Stimulated activated CD8-positive, alpha-beta memory T cell treated with anti-CD3 and anti-CD28 coated beads, Interleukin-7, amount 100 ng/mL, for 48 hours (primary cell): ENCODE data around the gene STARD5.

ENCODE experiments used
- DNase-seq, 2 donors: peaks; one replicate each; pipeline ENCODE4 v3.0.0-alpha.2; 2020; ENCODE audit warnings: low read depth in 1 of 2; ENCODE audit errors: extremely low read depth in 1 of 2

Gene STARD5

DNA sequence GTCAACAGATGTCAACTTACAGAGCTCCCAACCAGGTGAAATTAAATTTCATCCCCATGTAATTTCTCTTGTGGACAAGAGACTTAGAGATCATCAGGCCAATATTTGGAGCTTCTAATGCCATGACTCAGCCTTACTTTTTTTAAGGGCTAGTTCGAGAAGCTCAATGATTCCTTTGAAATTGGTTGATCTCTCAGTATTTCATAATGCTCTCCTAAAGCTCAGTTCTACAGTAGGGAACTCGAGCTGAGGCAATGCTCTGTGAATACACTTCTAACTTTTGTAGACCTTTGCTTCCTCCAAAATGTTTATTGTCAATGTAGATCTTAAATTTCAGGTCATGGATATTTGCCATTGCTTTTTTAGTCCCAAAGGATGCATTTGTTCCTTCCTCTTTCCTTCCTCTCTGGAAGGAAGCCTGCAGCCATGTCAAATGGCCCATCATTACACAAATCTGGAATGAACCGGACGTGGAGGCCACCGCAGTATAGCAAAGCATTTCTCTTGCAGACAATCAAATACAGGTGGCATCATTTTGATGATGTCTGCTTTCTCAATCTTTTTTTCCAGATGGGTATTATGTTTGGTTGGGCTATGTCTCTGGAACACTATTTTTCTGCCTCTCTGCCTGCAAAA, 28.3 kb downstream of the STARD5 start:
- DNase-seq = no peak

DNA sequence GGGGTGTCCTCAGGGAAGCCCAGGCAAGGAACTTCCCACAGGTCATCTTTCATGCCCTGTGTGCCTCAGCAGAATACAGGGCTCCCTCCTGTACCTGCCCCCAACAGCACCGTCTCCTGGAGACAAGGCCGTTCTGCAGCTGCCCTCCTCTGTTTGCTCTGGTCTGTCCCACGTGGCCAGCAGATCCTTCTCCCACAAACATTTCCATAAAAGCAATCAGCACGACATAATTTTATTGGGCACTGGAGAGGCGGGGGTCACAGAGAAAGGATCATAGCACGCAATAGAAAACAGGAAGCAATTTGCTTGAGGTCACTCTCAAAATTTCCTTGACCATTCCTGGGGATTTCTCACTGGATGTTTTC, 29.4 kb downstream of the STARD5 start:
- no peak for DNase-seq

DNA sequence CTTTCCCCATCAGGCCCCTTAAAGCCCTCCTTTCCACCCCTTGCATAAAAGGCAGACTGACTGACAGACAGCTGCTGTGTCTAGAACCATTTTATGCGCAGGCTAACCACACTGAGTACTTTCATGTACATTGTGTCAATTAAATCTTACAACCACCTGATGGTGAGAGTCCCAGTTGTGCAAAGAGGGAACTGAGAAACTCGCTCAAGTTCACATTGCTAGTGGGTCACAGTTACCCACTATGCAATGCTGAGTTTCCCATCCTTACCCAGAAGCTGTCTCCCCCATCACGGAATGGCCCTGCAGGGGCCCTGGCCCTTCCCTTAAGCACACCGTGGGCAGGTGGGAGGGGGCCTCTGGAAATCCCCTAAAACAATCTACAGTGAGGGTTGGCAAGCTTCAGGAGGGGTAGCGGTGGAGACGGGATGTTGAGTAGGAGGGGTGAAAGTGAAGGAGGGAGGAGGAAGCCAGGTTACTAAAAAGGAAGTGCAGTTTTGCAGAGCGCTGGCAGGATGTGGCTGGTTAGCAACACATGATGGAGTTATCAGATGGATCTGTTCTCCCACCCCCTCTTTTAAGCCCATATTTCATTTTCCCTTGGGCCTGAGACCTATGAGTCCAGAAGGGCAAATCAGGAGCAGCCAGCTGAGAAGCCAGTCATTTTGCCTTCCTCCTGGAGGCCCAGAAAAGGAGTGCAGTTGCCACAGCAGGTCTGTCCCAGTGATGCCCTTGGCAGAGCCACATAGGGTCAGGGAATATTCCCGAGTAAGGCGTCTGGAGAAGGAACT, 30.0 kb downstream of the STARD5 start:
- DNase-seq = peak; percentile 63 to 74

DNA sequence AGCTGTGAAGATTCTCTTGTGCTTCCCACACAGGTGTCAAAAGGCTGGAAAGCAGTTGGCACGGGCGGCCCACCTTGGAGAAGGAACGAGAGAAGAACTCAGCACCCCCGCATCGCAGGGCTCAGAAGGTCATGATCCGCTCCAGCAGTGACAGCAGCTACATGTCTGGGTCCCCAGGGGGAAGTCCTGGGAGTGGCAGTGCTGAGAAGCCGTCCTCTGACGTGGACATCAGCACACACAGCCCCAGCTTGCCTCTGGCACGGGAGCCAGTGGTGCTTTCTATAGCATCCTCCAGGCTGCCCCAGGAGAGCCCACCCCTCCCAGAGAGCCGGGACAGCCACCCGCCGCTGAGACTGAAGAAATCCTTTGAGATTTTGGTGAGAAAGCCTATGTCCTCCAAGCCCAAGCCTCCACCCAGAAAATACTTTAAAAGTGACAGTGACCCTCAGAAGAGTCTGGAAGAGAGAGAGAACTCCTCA, 31.4 kb downstream of the STARD5 start:
- DNase-seq = no peak

DNA sequence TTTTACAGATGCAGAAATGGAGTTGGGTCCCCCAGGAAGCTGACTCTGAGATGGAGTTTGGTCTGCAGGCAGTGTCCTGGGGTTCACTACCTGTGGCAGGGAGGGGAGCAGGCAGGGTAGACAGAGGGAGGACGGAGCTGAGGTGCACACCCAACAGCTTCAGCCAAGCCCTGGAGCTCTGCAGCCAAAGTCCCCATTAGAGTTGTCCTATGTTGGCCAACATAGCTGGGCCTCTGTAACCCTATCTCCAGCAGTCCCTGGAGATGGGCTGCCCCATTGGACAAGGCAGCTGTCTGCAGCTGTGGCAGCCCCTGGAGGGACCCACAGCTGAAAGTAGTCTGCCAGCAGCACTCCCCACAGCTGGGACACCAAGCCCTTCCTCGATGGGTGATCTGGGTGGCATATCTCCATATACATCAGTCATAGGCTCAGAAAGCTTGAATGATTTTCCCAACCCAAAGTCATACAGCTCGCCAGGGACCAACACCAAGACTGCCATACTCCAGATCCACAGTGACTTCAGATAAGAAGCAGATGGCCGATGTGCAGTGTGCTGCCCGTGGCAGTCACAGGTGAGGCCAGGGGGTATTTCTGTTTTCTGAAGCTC, 31.9 kb downstream of the STARD5 start:
- DNase-seq = no peak

DNA sequence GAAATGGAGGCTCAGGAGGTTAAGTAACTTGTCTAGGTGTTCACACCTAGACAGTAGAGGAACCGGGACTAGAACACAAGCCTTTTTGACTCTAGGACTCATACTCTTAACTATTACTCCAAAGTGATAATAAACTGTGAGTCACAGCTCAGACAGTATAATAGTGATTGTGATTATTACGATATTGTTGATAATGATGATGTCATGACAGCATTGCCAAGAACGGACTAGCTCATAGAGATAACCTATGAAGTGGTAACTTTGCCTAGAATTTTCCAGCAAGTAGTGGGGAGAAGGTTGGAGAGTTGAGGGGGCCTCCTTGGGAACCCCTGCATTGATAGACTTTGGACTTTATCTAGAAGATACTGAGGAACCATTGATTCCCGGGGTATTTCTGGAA, 34.0 kb downstream of the STARD5 start:
- DNase-seq = no peak

DNA sequence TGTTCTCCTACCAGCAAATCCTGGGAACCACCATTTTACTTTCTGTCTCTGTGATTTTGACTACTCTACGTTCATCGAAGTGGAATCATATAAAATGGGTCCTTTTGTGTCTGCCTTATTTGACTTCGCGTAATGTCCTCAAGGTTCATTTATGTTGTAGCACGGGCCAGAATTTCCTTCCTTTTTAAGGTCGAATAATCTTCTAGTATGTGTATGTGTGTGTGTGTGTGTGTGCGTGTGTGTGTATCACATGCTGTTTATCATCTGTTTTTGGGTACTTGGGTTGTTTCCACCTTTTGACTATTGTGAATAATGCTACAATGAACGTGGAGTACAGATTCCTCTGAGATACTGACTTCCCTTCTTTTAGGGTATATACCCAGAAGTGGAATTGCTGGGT, 35.3 kb downstream of the STARD5 start:
- no peak for DNase-seq

DNA sequence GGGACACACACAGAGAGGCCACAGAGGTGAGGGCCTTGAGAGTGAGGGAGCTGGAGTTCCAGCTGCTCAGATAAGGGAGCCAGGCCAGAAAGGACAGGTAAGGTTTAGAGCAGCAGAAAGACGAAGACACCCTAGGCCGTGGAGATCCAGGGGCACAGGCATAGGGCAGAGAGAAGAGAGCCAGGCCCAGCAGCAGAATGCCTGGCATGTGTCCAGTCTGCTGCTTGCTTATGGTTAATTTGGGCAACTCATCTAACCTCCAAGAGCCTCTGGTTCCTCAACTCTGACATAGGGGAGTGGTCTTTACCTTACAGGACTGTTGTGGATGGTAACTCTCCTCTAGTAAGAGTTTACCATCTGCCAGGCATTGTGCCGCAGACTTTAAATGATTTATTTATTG, 35.9 kb downstream of the STARD5 start:
- no peak for DNase-seq

DNA sequence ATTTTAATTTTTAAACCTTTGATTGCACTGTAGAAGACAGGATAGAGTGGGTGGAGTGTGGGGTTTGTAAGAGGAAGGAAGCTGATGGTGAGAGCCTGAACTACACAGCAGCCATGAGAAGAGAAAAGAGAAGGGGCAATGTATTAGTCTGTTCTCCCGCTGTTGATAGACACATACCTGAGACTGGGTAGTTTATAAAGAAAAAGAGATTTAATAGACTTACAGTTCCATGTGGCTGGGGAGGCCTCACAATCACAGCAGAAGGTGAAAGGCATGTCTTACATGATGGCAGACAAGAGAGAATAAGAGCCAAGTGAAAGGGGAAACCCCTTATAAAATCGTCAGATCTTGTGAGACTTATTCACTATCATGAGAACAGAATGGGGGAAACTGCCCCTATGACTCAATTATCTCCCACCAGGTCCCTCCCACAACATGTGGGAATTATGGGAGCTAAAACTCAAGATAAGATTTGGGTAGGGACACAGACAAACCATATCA, 37.3 kb downstream of the STARD5 start:
- DNase-seq = no peak

DNA sequence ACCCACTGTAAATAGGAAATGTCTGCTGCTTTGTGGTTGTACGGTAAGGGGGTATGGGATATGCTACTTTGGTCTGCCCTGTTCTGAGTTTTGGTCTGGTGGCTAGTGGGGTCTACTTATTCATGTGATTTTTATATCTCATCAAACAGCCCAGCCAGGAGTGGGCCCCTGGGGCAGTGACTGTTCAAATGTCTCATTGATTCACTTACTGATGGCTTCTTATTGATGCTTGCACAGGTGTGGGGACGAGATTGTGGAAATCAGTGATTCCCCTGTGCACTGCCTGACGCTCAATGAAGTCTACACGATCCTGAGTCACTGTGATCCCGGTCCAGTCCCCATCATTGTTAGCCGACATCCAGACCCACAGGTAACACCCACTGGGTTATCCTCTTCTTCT, 38.5 kb downstream of the STARD5 start:
- DNase-seq = no peak

DNA sequence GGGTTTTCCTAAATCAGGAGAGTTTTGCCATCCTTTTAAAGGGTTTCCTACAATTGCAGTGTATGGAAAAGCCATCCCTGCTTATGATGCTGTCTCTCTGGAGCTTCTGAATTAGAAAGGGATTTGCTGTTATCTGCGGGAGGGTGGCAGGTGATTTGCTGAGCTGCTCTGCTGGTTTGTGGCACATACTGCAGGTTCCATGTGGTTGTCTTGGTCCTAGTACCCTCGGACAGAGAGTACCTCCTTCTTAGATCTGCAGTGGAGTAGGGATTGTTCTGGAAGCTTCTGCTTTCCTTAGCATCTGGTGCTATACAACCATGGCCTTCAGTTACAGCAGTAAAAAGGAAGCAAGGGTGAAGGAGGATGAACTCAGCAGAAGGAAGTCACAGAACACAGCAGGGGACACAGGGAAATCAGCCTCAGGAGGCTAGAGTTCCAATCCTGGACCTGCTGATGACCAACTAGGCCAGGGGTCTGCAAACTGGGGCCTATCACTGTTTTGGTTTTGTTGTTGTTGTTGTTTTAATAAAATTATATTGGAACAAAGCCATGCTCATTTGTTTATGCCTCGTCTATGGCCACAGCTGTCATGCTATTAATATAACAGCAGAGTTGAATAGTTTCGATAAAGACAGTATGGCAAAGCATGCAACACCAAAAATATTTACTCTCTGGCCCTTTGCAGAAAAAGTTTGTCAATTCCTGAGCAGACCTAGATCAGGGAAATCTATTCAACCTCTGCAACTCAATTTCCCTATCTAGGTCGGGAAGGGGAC, 39.5 kb downstream of the STARD5 start:
- no peak for DNase-seq

DNA sequence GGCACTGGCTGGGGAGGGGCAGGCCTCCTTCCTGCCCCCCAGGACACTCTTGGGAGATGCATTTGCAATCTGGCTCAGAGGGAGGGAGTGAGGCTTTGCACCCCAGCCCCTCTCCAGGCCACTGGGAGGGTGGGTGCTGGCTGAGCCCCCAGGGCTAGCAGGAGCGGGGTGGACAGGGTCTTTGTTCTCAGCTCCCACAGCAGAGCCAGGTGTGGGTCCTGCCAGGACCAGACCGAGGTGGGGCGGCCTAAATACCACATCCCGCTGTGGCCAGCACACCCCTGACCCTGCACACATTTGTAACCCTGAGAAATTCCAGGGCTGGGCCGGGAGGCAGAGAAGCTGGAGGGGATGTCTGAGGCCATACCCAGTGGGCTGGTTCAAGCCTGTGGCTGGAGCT, 41.0 kb downstream of the STARD5 start:
- DNase-seq = no peak

DNA sequence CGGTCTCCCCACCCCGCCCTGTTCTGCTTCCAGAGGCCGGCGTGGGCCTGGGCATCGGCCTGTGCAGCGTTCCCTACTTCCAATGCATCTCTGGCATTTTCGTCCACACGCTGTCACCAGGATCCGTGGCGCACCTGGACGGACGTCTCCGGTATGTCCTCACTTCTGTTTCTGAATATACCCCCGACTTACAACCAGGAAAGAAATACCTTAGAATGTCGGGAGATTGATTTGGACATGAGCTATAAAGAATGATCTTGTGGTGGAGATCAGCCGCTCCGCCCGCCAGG, 41.4 kb downstream of the STARD5 start:
- no peak for DNase-seq

DNA sequence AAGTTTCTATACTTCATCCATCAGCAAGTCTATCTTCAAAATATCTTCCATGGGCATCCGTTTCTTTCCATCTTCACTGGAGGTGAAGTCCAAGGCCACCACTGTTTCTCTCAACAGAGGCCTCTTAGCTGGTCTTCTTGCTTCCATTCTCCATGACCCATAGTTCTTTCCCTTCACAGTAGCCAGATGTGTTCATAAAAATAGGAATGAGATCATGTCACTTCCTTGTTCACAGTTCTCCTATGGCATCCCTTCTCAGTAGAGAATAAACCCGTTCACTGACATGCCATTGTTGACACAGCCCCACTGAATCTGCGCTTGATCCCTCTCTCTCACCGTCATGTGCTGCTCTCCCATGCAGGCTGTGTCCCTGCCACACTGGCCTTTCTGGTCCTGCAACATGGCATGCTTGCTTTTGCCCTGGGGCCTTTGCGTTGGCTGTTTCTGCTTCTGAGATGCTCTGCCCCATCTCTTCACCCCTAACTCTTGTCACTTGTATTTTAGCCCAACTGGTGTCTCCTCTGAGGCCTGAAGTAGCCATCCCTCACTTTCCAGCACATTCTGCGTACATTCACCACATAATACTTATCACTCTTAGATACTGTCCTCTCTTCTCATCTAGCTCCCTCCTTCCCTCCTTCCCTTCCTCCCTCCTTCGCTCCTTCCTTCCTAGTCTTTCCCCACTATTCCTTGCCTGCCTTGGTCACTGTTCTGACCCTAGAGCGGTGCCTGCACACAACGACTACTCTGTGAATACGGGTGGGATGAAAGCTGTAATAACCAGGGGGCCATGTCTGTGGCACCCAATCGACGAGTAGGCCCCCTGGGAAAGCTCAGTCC, 42.0 kb downstream of the STARD5 start:
- no peak for DNase-seq

DNA sequence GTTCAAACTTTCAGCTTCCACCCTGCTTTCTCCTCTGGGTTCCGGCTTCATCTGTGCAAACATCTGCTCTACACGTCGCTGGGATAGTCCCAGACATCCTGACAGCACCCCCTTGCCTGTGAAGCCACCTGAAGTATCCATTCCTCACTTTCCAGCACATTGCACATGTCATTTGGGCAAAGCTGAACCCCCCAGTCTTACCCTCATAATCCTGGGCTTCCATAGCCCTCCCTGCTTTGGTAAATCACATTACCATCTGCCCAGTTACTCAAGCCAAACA, 42.5 kb downstream of the STARD5 start:
- DNase-seq = no peak

DNA sequence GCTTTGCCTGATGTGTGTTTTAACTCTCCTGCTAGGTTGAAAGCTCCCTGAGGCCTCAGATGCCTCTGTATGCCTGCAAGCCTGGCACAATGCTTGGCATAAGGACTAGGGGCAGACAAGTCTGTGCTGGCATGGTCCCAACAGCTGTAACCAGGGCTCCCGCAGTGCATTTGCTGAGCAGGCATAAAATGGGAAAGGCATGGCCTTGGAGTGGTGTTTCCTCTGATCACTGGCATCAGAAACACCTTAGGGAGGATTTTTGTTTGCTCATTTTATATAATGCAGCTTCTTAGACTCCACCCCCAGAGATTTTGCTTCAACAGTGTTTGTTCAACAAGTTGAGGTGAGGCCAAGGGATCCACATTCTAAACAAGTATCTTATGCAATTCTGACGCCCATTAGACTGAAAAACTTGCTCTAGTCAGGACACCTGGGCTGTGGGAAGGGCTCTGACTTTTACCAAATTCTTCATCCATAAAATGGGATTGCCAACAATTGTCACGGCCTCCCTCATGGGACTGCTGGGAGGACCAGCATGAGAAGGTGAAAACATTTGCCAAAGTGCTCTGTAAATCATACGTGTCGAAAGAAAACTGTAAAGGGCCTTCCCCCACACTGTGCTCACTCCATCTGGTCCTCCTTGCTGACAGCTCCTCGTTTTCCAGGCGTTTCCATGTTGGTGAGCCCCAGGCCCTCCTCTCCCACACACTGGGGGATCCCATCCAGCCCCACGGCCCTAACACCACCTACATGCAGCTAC, 43.1 kb downstream of the STARD5 start:
- no peak for DNase-seq

DNA sequence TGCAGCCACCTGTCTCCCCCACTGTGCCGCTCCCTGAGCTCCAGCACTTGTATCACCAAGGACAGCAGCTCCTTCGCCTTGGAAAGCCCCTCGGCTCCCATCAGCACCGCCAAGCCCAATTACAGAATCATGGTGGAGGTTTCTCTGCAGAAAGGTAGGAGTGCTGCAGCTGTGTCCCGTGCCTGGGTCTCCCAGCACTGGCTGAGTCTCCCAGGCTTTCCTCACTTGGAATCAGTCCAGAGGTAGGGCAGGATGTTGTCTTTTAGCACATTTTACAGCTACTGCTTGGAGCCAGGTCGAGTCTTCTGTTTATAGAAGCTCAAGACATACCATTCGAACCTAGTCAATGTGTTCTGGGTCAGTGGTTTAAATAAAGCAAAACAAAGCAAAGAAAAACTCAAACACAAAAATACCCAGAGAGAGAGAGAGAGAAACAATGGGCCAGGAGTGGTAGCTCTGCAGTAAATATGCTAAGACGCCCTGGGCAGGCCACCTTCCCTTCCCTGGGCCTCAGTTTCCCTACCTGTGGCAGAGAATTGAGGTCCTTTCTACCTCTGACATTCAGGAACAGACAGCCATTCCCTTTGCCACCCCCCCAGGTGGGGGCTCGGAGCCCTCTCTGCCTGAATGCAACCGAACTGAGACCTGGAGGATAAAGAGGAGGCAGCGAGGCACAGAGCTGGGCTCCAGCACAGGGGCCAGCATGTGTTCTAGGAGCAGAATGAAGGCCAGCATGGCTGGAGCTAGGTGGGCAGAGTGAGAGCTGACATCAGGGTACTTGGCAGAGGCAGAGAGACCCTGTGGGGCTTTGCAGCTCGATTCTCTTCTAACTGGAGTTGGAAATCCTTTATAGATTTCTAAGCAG, 44.1 kb downstream of the STARD5 start:
- DNase-seq = no peak

DNA sequence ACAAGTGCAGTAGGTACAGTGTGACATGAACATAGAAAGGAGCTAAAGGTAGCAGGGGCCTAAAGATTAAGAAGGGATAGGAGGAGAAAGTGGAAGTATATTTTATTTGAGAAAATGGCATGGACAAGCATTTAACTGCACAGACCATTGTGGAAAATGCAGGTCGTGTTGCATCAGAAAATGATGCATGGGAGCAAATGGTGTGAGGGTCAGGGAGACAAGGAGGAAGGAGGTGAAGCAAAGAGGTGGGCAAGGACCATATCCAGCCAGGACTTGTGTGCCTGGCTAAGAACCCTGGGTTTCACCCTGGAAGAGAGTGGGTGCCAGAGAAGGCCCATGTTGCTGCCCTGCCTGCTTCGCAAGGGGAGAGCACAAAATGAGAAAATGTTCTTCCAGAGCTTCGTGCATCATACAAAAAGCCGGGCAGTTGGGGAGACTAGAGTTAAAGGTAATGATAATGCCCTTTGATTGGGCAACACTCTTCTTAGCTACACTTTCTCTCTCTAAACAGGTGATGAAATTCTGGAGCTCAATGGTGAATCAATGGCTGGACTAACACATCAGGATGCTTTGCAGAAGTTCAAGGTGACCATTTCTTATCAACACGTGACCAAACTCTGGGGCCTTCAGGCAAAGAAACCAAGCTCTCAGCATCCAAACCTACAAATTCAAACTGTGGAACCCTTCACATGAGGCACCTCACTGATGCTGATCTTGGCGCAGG, 45.5 kb downstream of the STARD5 start:
- DNase-seq = no peak

DNA sequence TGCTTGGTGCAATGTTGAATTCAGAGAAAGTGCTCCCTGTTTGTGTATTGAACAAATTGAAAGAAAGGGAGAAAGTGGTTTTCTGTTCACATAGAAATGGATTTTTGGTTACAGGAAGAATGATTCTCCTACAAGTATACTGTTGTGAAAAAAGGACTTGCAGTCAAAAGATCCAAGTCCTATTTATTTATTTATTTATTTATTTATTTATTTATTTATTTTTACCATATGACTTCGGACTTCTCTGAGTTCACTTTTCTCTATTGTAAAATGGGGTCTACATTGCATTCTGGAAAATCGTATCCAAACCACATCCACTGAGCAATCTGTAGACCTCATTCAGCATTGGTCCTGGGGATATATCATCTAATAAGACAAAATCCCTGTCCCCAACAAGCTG, 46.1 kb downstream of the STARD5 start:
- no peak for DNase-seq
